OCI-LY3 (cell line): ENCODE results near the gene LMO1.
A peak's percentile ranks its signal among the peaks of the same experiment; 100 is the strongest.

Source experiments
- H2AFZ ChIP-seq: fragments of 200-600, 300-600 bp; shearing (Covaris generic); 2 replicates; pipeline ENCODE4 v1.6.0; 2014; ENCODE audit warnings: antibody characterized with exemption, low read depth, low read length
- H3K27ac ChIP-seq: fragments of 200-600, 300-600 bp; sonication (generic); 2 replicates; pipeline ENCODE4 v1.5.1; 2014; ENCODE audit warnings: mild to moderate bottlenecking, low read length, moderate library complexity, mixed read lengths
- H3K27me3 ChIP-seq: fragments of 200-600, 300-600 bp; sonication (generic); 2 replicates; pipeline ENCODE4 v1.6.1; 2014; ENCODE audit warnings: low read depth, low read length, mixed read lengths
- H3K36me3 ChIP-seq: fragments of 200-600, 300-600 bp; sonication (generic); replicated peaks from 2 replicates; pipeline ENCODE3; 2014; ENCODE audit warnings: low read depth, low read length, mixed read lengths
- H3K4me1 ChIP-seq: fragments of 300-600, 200-600 bp; sonication (generic); 2 replicates; pipeline ENCODE4 v1.6.1; 2014; ENCODE audit warnings: low read length, mixed read lengths
- H3K4me2 ChIP-seq: fragments of 200-600, 300-600 bp; sonication (generic); 2 replicates; pipeline ENCODE4 v1.6.1; 2014; ENCODE audit warnings: low read length, mixed read lengths
- H3K4me3 ChIP-seq: fragments of 300-600, 200-600 bp; sonication (generic); 2 replicates; pipeline ENCODE4 v1.5.1; 2014; ENCODE audit warnings: antibody characterized with exemption, mild to moderate bottlenecking, low read length, moderate library complexity
- H3K79me2 ChIP-seq: fragments of 300-600, 200-600 bp; shearing (Covaris generic); 2 replicates; pipeline ENCODE4 v1.6.1; 2014; ENCODE audit warnings: mild to moderate bottlenecking, low read length, mixed read lengths
- H3K9ac ChIP-seq: fragments of 300-600, 200-600 bp; shearing (Covaris generic); 2 replicates; pipeline ENCODE4 v1.6.0; 2014; ENCODE audit warnings: mild to moderate bottlenecking, low read length, moderate library complexity
- H3K9me3 ChIP-seq: fragments of 200-600, 300-600 bp; shearing (Covaris generic); 2 replicates; pipeline ENCODE4 v1.6.1; 2014; ENCODE audit warnings: low read length, mixed read lengths; ENCODE audit not compliant: insufficient read depth
- H4K20me1 ChIP-seq: fragments of 200-600, 300-600 bp; sonication (generic); 2 replicates; pipeline ENCODE4 v1.6.1; 2016; ENCODE audit warnings: low read length, mixed read lengths; ENCODE audit not compliant: insufficient read depth
- EZH2phosphoT487 ChIP-seq: fragments of 200-600 bp; shearing (Covaris generic); IDR thresholded peaks from 2 replicates; pipeline ENCODE4 v1.6.1; 2018; ENCODE audit warnings: antibody characterized with exemption, mixed run types, low read depth
- TF ChIP-seq, protein P1 (sequence below): fragments of 200-600, 300-600 bp; sonication (generic); IDR thresholded peaks from 2 replicates; pipeline ENCODE4 v1.5.1; 2014; ENCODE audit warnings: antibody characterized with exemption, low read length, low read depth

LMO1 gene

DNA sequence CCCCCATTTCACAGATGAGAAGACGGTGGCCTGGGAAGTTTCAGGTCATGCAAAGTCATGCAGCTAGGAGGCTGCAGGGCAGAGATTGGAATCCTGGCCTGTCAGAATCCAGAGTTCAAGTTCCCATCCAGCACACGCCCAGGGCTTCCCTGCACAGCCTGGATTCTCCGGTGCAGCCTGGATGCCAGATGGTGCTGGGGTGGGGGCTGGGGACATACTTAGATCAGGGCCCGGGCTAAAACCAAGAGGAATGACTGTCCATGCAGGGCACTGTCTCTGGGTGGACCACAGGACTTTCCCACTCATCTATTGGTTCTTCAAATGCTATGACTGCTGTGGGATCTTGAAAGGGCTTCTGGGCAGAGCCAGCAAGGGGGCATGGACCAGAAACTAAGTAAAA is 24.6 kb downstream of the LMO1 start:
- TF ChIP-seq, protein P1, sequence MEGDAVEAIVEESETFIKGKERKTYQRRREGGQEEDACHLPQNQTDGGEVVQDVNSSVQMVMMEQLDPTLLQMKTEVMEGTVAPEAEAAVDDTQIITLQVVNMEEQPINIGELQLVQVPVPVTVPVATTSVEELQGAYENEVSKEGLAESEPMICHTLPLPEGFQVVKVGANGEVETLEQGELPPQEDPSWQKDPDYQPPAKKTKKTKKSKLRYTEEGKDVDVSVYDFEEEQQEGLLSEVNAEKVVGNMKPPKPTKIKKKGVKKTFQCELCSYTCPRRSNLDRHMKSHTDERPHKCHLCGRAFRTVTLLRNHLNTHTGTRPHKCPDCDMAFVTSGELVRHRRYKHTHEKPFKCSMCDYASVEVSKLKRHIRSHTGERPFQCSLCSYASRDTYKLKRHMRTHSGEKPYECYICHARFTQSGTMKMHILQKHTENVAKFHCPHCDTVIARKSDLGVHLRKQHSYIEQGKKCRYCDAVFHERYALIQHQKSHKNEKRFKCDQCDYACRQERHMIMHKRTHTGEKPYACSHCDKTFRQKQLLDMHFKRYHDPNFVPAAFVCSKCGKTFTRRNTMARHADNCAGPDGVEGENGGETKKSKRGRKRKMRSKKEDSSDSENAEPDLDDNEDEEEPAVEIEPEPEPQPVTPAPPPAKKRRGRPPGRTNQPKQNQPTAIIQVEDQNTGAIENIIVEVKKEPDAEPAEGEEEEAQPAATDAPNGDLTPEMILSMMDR: no peak
- no peak for TF ChIP-seq EZH2phosphoT487
- peaks cover 19% of the 10 kb centered on the region for H3K4me1 ChIP-seq

DNA sequence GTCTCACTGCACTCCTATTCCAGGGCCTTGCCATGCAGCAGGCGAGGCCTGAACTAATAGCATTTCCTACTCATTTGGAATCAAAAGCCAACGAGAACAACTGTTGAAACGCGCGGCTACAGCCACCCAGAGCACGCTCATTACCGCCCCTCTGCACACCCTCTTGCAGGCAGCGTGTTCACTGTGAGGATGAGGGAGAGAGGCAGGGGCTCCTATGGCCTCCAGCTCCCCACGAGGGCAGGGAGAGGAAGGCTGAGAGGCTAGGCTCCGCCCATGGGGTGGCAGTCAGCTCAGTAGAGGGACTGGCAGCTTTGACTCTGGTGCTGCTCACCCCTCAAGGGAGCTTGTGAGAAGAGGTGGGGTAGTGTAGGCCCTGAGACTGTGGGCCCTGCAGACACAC is 26.2 kb downstream of the LMO1 start:
- Histone ChIP-seq H3K4me2 (no peak overlapping the region), H2AFZ (no peak overlapping the region), H3K4me1 (peaks cover 23% of the 10 kb centered on the region), H3K9ac (no peak overlapping the region), H3K4me3 (no peak overlapping the region), H4K20me1 (no peaks in the 10 kb centered on the region), H3K9me3 (no peaks in the 10 kb centered on the region), H3K79me2 (no peaks in the 10 kb centered on the region), H3K36me3 (no peaks in the 10 kb centered on the region), H3K27me3 (no peaks in the 10 kb centered on the region), H3K27ac (no peak overlapping the region)
- no peak for TF ChIP-seq EZH2phosphoT487
- TF ChIP-seq, protein P1: no peak

More for the DNA sequence above, 24.6 kb downstream of the LMO1 start:
- H3K9ac ChIP-seq: no peak overlapping the region
- no peaks in the 10 kb centered on the region for H3K27me3 ChIP-seq
- H4K20me1 ChIP-seq: no peaks in the 10 kb centered on the region
- H3K27ac ChIP-seq: no peak overlapping the region
- H2AFZ ChIP-seq: no peak overlapping the region
- H3K4me2 ChIP-seq: no peak overlapping the region
- H3K36me3 ChIP-seq: no peaks in the 10 kb centered on the region
- no peak overlapping the region for H3K4me3 ChIP-seq
- H3K79me2 ChIP-seq: no peaks in the 10 kb centered on the region
- H3K9me3 ChIP-seq: no peaks in the 10 kb centered on the region

DNA sequence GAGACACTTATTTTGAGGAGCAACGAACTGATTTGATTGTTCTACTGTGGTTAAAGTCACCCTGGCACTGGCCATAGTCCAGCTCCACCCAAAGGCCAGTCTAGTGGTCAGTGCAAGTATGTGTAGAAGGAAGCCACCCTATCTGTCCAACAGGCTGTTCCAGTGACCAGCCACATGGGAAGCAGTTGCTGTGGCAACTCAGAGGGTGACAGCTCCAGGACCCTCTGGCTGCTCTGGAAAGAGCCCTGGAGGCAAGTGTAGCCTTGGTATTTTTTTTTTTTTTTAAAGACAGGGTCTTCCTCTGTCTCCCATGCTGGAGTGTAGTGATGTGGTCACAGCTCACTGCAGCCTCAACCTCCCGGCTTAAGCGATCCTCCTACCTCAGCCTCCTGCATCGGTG is 27.8 kb downstream of the LMO1 start:
- Histone ChIP-seq H3K36me3 (no peaks in the 10 kb centered on the region), H3K4me2 (peak overlapping the region; percentile 45), H3K9ac (no peak overlapping the region), H3K4me1 (peaks cover 27% of the 10 kb centered on the region), H3K4me3 (no peak overlapping the region), H2AFZ (no peak overlapping the region), H3K79me2 (no peaks in the 10 kb centered on the region), H3K27me3 (no peaks in the 10 kb centered on the region), H3K27ac (no peak overlapping the region), H3K9me3 (no peaks in the 10 kb centered on the region), H4K20me1 (no peaks in the 10 kb centered on the region)
- no peak for TF ChIP-seq EZH2phosphoT487
- TF ChIP-seq, protein P1: no peak

DNA sequence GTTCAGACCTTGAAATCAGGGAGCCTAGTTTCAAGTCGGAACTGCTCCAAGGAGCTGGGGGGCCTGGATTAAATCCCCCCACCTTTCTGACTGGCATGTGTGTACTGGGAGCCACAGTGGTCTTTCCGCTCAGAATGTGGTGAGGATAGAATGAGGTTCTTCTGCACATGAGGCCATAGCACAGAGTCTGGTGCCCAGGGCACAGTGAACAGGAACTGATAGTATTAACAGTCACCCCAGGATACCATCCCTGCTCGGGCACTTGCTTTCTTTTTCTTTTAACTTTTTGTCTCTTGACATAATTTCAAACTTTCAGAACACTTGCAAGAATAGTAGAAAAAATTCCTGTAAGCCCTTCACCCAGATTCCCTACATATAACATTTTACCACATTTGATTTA is 28.8 kb downstream of the LMO1 start:
- Histone ChIP-seq H2AFZ (no peak overlapping the region; the same call in 1 of the 2 replicates), H3K79me2 (no peaks in the 10 kb centered on the region), H3K9ac (no peak overlapping the region), H4K20me1 (no peaks in the 10 kb centered on the region), H3K27ac (no peak overlapping the region), H3K4me3 (peak overlapping the region; percentile 26; the same call in 1 of the 2 replicates), H3K36me3 (no peaks in the 10 kb centered on the region), H3K27me3 (no peaks in the 10 kb centered on the region), H3K9me3 (no peaks in the 10 kb centered on the region), H3K4me2 (peak overlapping the region; percentile 45), H3K4me1 (peaks cover 30% of the 10 kb centered on the region)
- TF ChIP-seq, protein P1: no peak
- no peak for TF ChIP-seq EZH2phosphoT487
